Measurements from ENCODE around the gene RPP25.

- TF ChIP-seq CHD4 (IDR thresholded peaks at IDR 0.05) (no peak), POLR2AphosphoS5 (IDR thresholded peaks at IDR 0.05; ENCODE audit: low read length) (no peak), NFIC (IDR thresholded peaks at IDR 0.05; ENCODE audit: low read depth, low read length) (no peak), TCF12 (IDR thresholded peaks at IDR 0.05; ENCODE audit: low read depth, low read length) (no peak), ATF3 (IDR thresholded peaks at IDR 0.05; ENCODE audit: borderline replicate concordance, extremely low read depth, low read depth, low read length) (no peak), BMI1 (IDR thresholded peaks at IDR 0.05; ENCODE audit: borderline replicate concordance) (no peak), EP300 (IDR thresholded peaks at IDR 0.05; ENCODE audit: borderline replicate concordance in 1 of 2, control insufficient read depth in 1 of 2, low read depth in 2 of 2, low read length in 2 of 2) (no peak), CTCF (IDR thresholded peaks at IDR 0.05 in 2 of 3, conservative IDR thresholded peaks at IDR 0.05 in 1 of 3; ENCODE audit: control insufficient read depth in 2 of 3, extremely low read depth in 1 of 3, insufficient read depth in 1 of 3, low read depth in 3 of 3, low read length in 3 of 3) (no peak), RAD21 (IDR thresholded peaks at IDR 0.05; ENCODE audit: insufficient read depth, low read depth, low read length) (no peak), USF2 (IDR thresholded peaks at IDR 0.05; ENCODE audit: borderline replicate concordance, low read depth, low read length) (no peak), SUZ12 (IDR thresholded peaks at IDR 0.05; ENCODE audit: unreplicated experiment) (no peak)
- TF ChIP-seq, protein P1, sequence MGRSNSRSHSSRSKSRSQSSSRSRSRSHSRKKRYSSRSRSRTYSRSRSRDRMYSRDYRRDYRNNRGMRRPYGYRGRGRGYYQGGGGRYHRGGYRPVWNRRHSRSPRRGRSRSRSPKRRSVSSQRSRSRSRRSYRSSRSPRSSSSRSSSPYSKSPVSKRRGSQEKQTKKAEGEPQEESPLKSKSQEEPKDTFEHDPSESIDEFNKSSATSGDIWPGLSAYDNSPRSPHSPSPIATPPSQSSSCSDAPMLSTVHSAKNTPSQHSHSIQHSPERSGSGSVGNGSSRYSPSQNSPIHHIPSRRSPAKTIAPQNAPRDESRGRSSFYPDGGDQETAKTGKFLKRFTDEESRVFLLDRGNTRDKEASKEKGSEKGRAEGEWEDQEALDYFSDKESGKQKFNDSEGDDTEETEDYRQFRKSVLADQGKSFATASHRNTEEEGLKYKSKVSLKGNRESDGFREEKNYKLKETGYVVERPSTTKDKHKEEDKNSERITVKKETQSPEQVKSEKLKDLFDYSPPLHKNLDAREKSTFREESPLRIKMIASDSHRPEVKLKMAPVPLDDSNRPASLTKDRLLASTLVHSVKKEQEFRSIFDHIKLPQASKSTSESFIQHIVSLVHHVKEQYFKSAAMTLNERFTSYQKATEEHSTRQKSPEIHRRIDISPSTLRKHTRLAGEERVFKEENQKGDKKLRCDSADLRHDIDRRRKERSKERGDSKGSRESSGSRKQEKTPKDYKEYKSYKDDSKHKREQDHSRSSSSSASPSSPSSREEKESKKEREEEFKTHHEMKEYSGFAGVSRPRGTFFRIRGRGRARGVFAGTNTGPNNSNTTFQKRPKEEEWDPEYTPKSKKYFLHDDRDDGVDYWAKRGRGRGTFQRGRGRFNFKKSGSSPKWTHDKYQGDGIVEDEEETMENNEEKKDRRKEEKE (IDR thresholded peaks at IDR 0.05), result no peak
Measured at GRCh38 chr15:74928771-74929198, 27.8 kb downstream of the RPP25 start.

Measured in GM12878 (cell line).